ENCODE measurements around the gene EFHD2. TPM values are rescaled to one million over a fixed set of nuclear protein-coding genes. Genes with fewer than 3 reads are reported as not detected.
"Not testable (repeated sequence)": the region's sequence is repeated elsewhere in the genome, so short reads cannot be mapped to it uniquely, and the experiment has no call there.

EFHD2 gene
- total and polyA plus RNA-seq, 8 donors = 36.2 to 191 (median 84.1) TPM

DNA sequence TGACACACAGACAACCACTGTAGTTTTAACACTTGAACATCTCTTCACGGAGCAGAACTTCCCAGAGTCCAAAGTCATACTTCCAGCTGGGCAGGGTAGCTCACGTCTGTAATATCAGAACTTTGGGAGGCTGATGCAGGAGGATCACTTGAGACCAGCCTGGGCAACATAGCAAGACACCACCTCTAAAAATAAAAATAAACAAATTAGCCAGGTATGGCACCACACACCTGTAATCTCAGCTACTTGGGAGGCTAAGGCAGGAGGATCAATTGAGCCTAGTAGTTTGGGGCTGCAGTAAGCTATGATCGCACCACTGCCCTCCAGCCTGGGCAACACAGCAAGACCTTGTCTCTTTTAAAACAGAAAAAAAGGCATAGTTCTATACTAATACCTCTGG is 24.3 kb upstream of the EFHD2 start:
- no peak overlapping the region for H3K27ac ChIP-seq
- no peak for DNase-seq
- no peaks in the 10 kb centered on the region for H3K36me3 ChIP-seq
- no peaks in the 10 kb centered on the region for H3K9me3 ChIP-seq
- intact Hi-C loops (cut with DNase I; ENCODE audit: low total_unique reads) = no loop called here
- WGBS, 5 donors = 88 to 95% (median 89%) methylated on average over 3 of the region's 3 CpGs
- no peak overlapping the region for H3K4me3 ChIP-seq
- peaks cover 4 to 16% (median 9%) of the 10 kb centered on the region in 4 donors for H3K4me1 ChIP-seq
- no peaks in the 10 kb centered on the region for H3K27me3 ChIP-seq
- TF ChIP-seq POLR2AphosphoS5 (IDR thresholded peaks at IDR 0.05) (no peak), EP300 (IDR thresholded peaks at IDR 0.05) (no peak), POLR2A (IDR thresholded peaks at IDR 0.05) (no peak)
- TF ChIP-seq, protein P1, sequence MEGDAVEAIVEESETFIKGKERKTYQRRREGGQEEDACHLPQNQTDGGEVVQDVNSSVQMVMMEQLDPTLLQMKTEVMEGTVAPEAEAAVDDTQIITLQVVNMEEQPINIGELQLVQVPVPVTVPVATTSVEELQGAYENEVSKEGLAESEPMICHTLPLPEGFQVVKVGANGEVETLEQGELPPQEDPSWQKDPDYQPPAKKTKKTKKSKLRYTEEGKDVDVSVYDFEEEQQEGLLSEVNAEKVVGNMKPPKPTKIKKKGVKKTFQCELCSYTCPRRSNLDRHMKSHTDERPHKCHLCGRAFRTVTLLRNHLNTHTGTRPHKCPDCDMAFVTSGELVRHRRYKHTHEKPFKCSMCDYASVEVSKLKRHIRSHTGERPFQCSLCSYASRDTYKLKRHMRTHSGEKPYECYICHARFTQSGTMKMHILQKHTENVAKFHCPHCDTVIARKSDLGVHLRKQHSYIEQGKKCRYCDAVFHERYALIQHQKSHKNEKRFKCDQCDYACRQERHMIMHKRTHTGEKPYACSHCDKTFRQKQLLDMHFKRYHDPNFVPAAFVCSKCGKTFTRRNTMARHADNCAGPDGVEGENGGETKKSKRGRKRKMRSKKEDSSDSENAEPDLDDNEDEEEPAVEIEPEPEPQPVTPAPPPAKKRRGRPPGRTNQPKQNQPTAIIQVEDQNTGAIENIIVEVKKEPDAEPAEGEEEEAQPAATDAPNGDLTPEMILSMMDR (IDR thresholded peaks at IDR 0.05) = no peak

DNA sequence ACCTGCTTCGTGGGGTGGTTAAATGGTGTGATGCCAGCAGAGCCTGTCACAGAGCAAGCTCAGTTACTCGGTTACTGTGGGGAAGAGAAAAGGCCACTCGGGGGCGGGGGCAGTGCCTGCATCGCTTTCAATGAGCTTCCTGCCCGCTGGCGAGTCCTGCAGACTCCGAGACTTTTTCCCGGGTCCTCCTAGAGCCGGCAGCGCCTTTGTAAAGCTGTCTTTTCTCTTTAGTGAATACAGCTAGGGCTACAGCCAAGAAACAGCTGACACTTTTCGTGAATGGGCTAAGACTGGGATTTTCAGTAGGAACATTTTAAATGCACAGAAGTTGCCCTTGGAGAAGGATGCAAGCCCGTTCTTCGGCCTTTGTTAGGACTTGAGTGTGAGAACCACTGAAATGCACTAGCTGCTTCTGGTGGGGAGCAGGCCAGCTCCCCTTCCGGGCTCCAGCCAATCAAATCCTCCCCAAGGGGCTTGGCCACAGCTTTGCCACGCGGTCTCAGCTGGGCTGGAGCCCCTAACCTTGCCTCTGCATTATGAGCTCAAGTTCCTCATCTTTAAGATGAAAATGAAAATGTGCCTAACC is 23.4 kb upstream of the EFHD2 start:
- Histone ChIP-seq H3K36me3 (no peaks in the 10 kb centered on the region), H3K9me3 (no peaks in the 10 kb centered on the region), H3K4me3 (peak overlapping the region in 2 of 4 donors; percentile 9 to 15), H3K4me1 (peaks cover 4 to 16% (median 11%) of the 10 kb centered on the region in 4 donors), H3K27me3 (no peaks in the 10 kb centered on the region), H3K27ac (no peak overlapping the region)
- 31 to 53% (median 44%) methylated on average over 17 of the region's 17 CpGs for WGBS, 5 donors
- intact Hi-C loops (cut with DNase I; ENCODE audit: low total_unique reads) = no loop called here
- peak in 1 of 2 donors; percentile 51 for DNase-seq
- TF ChIP-seq, protein P1 (IDR thresholded peaks at IDR 0.05) = no peak
- no peak for TF ChIP-seq EP300 (IDR thresholded peaks at IDR 0.05)
- TF ChIP-seq POLR2AphosphoS5 (IDR thresholded peaks at IDR 0.05) = no peak
- TF ChIP-seq POLR2A (IDR thresholded peaks at IDR 0.05) = no peak

DNA sequence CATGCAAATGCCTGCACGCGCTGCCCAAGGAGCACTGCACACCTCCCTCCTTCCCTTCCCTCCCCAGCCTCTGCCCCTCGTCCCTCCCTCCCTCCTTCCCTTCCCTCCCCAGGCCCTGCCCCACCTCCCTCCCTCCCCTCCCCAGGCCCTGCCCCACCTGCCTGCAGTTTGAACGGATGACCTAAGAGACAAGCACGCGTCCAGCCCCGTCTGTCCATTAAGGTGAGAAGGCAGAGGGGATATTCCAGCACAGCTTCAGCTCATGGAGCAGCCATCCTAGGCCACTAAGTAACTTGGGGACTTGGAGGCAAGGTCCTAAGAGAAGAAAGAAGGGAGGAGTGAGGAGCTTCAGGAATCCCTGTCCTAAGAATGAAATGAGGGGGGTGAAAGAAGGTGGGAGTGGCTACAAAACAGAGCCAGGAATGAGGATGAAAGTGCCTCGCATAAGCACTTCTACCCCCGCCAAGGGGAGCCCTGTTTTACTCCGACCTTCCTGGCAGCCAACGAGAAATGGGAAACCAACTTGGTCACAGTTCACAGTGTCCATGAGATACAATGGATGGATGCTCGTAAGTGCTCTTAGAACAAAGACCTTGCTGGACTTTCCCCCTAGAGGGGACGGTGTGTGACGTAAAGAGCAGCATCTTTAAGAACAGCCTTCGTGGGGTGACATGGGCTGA is 21.3 kb upstream of the EFHD2 start:
- H3K27me3 ChIP-seq = no peaks in the 10 kb centered on the region
- no peaks in the 10 kb centered on the region for H3K9me3 ChIP-seq
- WGBS, 5 donors = 75 to 88% (median 77%) methylated on average over 11 to 15 of the region's 15 CpGs
- peaks cover 4 to 22% (median 14%) of the 10 kb centered on the region in 4 donors for H3K4me1 ChIP-seq
- no peak overlapping the region for H3K27ac ChIP-seq
- no peak overlapping the region for H3K4me3 ChIP-seq
- DNase-seq = no peak
- no peak for TF ChIP-seq POLR2A (IDR thresholded peaks at IDR 0.05)
- no peak for TF ChIP-seq POLR2AphosphoS5 (IDR thresholded peaks at IDR 0.05)
- TF ChIP-seq, protein P1 (IDR thresholded peaks at IDR 0.05) = no peak
- no peak for TF ChIP-seq EP300 (IDR thresholded peaks at IDR 0.05)
- H3K36me3 ChIP-seq = no peaks in the 10 kb centered on the region
- intact Hi-C loops (cut with DNase I; ENCODE audit: low total_unique reads) = no loop called here

DNA sequence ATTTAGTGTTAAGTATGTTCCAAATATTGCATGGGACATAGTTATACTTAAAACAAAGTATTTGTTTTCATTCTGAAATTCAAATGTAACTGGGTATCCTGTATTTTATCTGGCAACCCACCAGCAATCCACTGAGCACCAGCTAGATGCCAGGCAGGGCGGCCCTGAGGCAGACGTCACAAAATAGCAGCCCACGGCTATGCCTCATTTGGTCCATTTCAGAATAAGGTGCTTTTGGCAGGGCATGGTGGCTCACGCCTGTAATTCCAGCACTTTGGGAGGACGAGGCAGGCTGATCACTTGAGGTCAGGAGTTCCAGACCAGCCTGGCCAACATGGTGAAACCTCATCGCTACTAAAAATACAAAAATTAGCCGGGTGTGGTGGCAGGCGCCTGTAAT is 19.9 kb upstream of the EFHD2 start:
- intact Hi-C loops (cut with DNase I; ENCODE audit: low total_unique reads); H3K36me3 ChIP-seq; H3K27me3 ChIP-seq; H3K9me3 ChIP-seq; H3K27ac ChIP-seq; DNase-seq; H3K4me3 ChIP-seq: not testable (repeated sequence)
- H3K4me1 ChIP-seq = peaks cover 0 to 36% (median 10%) of the 10 kb centered on the region in 4 donors
- 86 to 96% (median 94%) methylated on average over 8 of the region's 8 CpGs for WGBS, 5 donors

DNA sequence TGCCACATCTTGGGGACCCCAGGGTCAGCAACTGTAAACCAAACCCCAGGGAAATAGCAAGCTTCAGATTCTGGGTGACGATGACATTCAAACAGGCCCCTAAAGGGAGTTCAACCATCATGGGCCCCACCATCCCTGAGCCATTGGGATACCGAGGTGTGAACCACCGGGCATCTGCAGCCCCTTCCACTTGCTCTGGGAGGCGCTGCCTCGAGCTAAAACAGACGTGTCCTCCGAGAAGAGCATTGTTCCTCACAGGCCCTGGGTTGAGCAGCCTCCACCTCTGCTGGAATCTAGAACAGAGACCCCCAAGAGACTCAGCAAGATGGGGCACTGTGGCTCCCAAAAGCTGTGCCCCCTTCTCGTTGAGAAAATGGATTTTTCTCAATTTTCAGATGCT is 19.0 kb upstream of the EFHD2 start:
- intact Hi-C loops (cut with DNase I; ENCODE audit: low total_unique reads) = no loop called here
- Histone ChIP-seq H3K4me3 (no peak overlapping the region), H3K36me3 (no peaks in the 10 kb centered on the region), H3K9me3 (no peaks in the 10 kb centered on the region), H3K4me1 (peaks cover 0 to 36% (median 10%) of the 10 kb centered on the region in 4 donors), H3K27me3 (no peaks in the 10 kb centered on the region), H3K27ac (no peak overlapping the region)
- TF ChIP-seq, protein P1 (IDR thresholded peaks at IDR 0.05) = no peak
- TF ChIP-seq EP300 (IDR thresholded peaks at IDR 0.05) (no peak), POLR2AphosphoS5 (IDR thresholded peaks at IDR 0.05) (no peak), POLR2A (IDR thresholded peaks at IDR 0.05) (no peak)
- DNase-seq = no peak
- 67 to 96% (median 94%) methylated on average over 4 to 8 of the region's 8 CpGs for WGBS, 5 donors
